BE2C (cell line): ENCODE measurements around the gene SLC39A6.

Source experiments
- DNase-seq: peaks from one replicate; pipeline ENCODE4 v3.0.0-alpha.2; 2020
- H3K27me3 ChIP-seq: fragments of 250-450 bp; sonication (Bioruptor Pico); 2 replicates; pipeline ENCODE4 v1.5.1; 2020; ENCODE audit warnings: mild to moderate bottlenecking
- H3K36me3 ChIP-seq: fragments of 250-450 bp; sonication (Bioruptor Pico); 2 replicates; pipeline ENCODE4 v1.5.1; 2020; ENCODE audit warnings: mild to moderate bottlenecking
- H3K4me1 ChIP-seq: fragments of 250-450 bp; sonication (Bioruptor Pico); 2 replicates; pipeline ENCODE4 v1.5.1; 2020
- H3K4me3 ChIP-seq: 2 replicates; pipeline ENCODE4 v1.5.1; 2011; ENCODE audit warnings: low read depth, low read length
- H3K9me3 ChIP-seq: fragments of 250-450 bp; sonication (Bioruptor Pico); 2 replicates; pipeline ENCODE4 v1.5.1; 2020
- TF ChIP-seq, protein P1 (sequence below): IDR thresholded peaks from 2 replicates; pipeline ENCODE4 v1.5.1; 2012; ENCODE audit warnings: mild to moderate bottlenecking, low read depth, low read length

SLC39A6 gene

DNA sequence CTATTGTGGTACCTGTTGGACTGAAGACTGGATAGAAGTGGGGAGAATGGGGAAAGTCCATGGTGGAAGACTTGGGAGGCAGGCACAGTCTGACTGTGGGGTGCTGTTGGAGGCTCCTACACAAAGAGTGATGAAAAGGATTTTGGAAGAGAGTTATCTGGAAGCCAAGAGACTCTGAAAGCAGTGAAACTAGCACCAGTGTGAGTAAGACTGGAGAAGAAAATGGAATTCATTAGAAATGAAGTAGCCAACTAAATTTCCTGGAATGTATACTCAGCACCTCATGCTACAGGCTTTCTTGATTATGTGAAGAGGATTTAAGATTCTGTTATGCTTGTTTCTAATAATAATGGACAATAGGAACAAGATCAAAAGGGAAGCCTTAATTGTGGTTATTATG is 28.3 kb upstream of the SLC39A6 start:
- no peak for DNase-seq
- TF ChIP-seq, protein P1, sequence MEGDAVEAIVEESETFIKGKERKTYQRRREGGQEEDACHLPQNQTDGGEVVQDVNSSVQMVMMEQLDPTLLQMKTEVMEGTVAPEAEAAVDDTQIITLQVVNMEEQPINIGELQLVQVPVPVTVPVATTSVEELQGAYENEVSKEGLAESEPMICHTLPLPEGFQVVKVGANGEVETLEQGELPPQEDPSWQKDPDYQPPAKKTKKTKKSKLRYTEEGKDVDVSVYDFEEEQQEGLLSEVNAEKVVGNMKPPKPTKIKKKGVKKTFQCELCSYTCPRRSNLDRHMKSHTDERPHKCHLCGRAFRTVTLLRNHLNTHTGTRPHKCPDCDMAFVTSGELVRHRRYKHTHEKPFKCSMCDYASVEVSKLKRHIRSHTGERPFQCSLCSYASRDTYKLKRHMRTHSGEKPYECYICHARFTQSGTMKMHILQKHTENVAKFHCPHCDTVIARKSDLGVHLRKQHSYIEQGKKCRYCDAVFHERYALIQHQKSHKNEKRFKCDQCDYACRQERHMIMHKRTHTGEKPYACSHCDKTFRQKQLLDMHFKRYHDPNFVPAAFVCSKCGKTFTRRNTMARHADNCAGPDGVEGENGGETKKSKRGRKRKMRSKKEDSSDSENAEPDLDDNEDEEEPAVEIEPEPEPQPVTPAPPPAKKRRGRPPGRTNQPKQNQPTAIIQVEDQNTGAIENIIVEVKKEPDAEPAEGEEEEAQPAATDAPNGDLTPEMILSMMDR, result no peak
- no peaks in the 10 kb centered on the region for H3K4me1 ChIP-seq
- H3K36me3 ChIP-seq, result peaks cover 6% of the 10 kb centered on the region; the same call in 1 of the 2 replicates
- H3K9me3 ChIP-seq, result no peaks in the 10 kb centered on the region
- H3K27me3 ChIP-seq, result no peaks in the 10 kb centered on the region
- no peak overlapping the region for H3K4me3 ChIP-seq

- peaks cover 6% of the 10 kb centered on the region; the same call in 1 of the 2 replicates for H3K36me3 ChIP-seq
- H3K9me3 ChIP-seq, result no peaks in the 10 kb centered on the region
- H3K4me3 ChIP-seq, result no peak overlapping the region
- no peaks in the 10 kb centered on the region for H3K27me3 ChIP-seq
- TF ChIP-seq, protein P1, result no peak
- DNase-seq, result no peak
- H3K4me1 ChIP-seq, result no peaks in the 10 kb centered on the region
These were observed 27.0 kb upstream of the SLC39A6 start for GRCh38 chr18:36155851-36156757.

GRCh38 chr18:36153771-36154170 is 24.6 kb upstream of the SLC39A6 start:
- H3K4me1 ChIP-seq, result no peaks in the 10 kb centered on the region
- TF ChIP-seq, protein P1, result no peak
- H3K36me3 ChIP-seq, result peaks cover 6% of the 10 kb centered on the region
- no peak for DNase-seq
- H3K27me3 ChIP-seq, result no peaks in the 10 kb centered on the region
- H3K4me3 ChIP-seq, result no peak overlapping the region
- H3K9me3 ChIP-seq, result no peaks in the 10 kb centered on the region

GRCh38 chr18:36153203-36153602 is 24.1 kb upstream of the SLC39A6 start:
- peaks cover 6% of the 10 kb centered on the region for H3K36me3 ChIP-seq
- no peaks in the 10 kb centered on the region for H3K27me3 ChIP-seq
- TF ChIP-seq, protein P1, result no peak
- no peak for DNase-seq
- no peaks in the 10 kb centered on the region for H3K4me1 ChIP-seq
- H3K4me3 ChIP-seq, result no peak overlapping the region
- H3K9me3 ChIP-seq, result no peaks in the 10 kb centered on the region

DNA sequence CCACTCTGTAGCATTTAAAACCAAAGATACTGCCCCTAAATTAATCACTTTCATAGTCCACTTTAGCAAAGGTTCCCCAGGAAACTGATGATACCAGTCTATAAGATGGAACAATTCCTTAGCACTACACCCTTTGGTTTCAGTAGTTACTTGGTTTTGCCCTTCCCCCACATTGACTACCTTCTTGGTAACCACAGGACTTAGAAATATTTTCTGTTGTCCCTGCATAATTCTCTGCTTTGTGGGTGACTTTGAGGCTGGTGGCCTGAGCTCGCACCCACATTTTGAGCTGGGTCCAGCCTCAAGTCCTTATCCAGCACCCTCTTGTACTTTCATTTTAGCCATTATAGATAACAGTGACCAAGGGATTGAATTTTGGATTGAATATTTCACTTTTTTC is 23.6 kb upstream of the SLC39A6 start:
- Histone ChIP-seq H3K9me3 (no peaks in the 10 kb centered on the region), H3K36me3 (peaks cover 6% of the 10 kb centered on the region), H3K4me1 (no peaks in the 10 kb centered on the region), H3K4me3 (no peak overlapping the region), H3K27me3 (no peaks in the 10 kb centered on the region)
- no peak for DNase-seq
- TF ChIP-seq, protein P1, result no peak
